Renal pelvis (tissue), 4 donors: Measurements from ENCODE around the gene ATP13A2. TPM values are rescaled to one million over a fixed set of nuclear protein-coding genes. Genes with fewer than 3 reads are reported as not detected.
"Not testable (repeated sequence)": the region's sequence is repeated elsewhere in the genome, so short reads cannot be mapped to it uniquely, and the experiment has no call there.

Experiments
- DNase-seq: peaks from one replicate; pipeline ENCODE4 v3.0.0-alpha.2; 2013
- polyA plus RNA-seq, 3 donors: library from polyadenylated mRNA; unstranded; fragments of 120-200 nt; gene quantifications; one replicate each; pipeline ENCODE4 v1.2.1, GENCODE V29; 2013; ENCODE audit not compliant: insufficient read length in 3 of 3

The ATP13A2 gene
- polyA plus RNA-seq, 3 donors = 32.3 to 46.7 (median 33.1) TPM

DNA sequence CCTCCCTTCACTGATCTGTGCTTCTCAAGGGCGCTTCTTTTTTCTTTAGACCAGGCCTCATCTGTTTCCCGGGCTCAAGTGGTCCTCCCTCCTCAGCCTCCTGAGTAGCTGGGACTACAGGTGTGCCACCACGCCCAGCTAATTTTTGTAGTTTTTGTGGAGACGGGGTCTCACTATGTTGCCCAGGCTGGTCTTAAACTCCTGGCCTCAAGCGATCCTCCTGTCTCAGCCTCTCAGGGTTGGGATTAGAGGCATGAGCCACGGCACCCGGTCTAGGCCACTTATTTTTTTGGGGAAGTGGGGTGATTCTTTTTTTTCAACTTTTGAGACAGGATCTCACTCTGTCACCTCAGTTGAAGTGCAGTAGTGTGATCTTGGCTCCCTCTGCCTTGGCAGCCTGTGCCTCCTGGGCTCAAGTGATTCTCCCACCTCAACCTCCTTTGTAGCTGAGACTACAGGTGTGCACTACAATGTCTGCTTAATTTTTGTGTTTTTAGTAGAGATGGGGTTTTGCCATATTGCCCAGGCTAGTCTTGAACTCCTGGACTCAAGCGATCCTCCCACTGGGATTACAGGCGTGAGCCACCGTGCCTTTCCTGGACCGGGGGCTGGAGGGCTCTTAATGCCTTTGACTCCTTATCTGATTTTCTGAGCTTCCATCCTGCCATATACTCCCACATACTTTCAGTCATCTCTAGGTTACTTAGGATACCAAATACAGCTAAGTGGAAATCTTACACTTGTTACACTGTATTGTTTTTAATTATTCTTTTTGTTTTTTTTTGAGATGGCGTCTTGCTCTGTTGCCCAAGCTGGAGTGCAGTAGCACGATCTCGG is 50.2 kb downstream of the ATP13A2 start:
- DNase-seq = no peak

DNA sequence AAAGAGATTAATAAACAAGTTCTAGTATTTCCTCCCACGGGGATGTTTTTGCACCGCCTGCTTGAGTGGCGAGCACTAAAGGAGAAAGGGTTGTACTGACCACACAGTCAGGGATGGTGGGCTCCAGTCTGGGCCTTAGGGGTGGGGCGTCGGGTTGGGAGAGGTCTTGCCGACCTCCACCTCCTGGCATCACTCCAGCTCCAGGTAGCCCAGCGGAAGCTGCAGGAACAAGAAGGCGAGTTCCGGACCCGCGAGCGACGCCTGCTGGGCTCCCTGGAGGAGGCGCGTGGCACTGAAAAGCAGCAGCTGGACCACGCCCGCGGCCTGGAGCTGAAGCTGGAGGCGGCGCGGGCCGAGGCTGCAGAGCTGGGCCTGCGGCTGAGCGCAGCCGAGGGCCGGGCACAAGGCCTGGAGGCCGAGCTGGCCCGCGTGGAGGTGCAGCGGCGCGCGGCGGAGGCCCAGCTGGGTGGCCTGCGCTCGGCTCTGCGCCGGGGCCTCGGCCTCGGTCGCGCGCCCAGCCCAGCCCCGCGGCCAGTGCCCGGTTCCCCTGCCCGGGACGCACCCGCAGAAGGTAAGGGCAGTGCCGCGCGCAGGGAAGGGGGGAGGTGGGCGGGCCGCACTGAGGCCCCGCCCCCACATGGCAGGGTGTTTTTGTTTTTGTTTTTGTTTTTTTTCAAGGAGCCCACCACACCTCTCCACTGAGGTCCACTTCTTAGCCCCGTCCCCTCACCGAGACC is 51.0 kb downstream of the ATP13A2 start:
- DNase-seq = peak; percentile 82

DNA sequence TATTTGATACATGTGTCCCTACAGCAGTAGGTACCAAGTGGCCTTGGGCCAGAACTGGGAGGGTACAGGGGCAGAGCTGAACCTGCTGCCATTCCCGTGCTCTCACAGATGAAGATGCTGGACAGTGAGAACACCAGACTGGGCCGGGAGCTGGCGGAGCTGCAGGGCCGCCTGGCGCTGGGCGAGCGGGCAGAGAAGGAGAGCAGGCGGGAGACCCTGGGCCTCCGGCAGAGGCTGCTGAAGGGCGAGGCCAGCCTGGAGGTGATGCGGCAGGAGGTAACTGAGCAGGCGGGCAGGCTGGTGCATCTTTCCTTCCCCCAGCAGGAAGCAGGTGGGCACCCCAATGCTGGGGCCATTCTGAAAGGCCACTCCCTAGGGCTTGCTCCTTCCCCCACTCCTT is 53.3 kb downstream of the ATP13A2 start:
- DNase-seq = no peak

DNA sequence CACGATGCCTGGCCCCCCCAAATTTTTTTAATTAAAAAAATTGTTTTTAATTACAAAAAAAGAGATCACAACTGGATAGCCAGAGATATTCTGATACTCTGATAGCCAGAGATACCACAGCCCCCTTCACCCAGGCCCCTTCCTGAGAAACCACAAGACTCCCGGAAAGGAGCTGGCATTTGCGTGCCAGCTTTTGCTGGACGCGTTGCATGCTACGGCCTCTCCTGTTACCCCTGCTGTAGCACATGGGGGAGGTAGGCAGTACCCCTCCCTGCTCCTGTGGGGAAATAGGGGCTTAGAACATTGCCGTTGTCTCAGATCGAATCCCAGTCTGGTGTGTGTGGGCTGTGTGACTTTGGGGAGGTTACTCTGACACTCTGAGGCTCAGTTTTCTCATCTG is 54.0 kb downstream of the ATP13A2 start:
- no peak for DNase-seq

DNA sequence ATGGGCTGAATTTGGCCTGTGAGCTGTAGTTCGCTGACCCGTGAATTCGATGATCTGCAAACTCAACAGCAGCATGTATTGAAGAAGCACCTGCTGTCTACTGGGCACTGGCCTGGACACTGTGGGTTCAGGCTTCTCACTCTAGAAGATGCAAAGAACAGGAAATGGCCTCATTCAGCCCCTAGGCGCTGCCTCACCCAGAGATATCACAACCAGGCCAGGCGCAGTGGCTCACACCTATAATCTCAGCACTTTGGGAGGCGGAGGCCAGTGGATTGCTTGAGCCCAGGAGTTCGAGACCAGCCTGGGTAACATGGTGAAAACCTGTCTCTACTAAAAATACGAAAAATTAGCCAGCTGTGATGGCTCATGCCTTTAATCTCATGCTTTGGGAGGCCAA is 55.0 kb downstream of the ATP13A2 start:
- DNase-seq = no peak

DNA sequence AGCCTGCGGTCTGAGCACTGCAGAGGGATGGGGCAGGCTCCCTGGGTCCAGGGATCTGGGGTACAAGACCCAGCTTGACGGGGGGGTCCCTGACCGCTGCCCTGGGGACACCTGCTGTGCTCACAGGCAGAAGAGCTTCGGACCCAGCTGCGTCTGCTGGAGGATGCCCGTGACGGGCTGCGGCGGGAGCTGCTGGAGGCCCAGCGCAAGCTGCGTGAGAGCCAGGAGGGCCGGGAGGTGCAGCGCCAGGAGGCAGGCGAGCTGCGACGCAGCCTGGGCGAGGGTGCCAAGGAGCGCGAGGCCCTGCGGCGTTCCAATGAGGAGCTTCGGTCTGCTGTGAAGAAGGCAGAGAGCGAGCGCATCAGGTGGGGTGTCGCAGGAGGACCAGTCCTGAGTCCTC is 56.5 kb downstream of the ATP13A2 start:
- DNase-seq = no peak

DNA sequence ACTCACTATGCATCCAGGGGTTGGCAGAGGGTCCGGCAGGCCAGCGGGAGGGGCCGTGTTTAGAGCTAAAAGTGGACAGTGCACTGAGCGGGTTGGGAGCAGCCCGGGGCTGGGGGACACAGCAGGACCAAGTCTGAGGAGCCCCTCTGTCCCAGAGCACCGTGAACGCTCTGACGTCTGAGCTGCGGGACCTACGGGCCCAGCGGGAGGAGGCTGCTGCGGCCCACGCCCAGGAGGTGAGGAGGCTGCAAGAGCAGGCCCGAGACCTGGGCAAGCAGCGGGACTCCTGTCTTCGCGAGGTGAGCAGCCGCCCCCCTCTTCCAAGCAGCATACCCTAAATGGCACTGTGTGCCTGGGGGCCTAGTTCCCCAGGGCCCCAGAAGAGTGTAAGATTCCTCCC is 57.1 kb downstream of the ATP13A2 start:
- DNase-seq = no peak

DNA sequence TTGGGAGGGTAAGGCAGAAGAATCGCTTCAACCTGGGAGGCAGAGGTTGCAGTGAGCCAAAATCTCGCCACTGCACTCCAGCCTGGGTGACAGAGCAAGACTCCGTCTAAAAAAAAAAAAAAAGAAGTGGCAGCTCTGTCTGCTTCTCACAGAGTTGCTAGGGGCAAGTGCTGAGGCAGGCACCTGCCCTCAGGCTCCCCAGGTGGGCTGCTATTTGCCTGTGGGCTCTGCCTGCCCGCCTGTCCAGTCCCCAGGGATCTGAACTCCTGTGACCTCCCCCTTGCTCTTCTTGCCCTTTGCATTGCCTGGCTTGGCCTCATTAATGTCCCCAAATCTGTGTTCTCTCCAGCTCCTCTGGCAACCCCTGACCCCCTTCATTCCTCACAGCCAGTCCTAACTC is 59.4 kb downstream of the ATP13A2 start:
- DNase-seq = not testable (repeated sequence)

DNA sequence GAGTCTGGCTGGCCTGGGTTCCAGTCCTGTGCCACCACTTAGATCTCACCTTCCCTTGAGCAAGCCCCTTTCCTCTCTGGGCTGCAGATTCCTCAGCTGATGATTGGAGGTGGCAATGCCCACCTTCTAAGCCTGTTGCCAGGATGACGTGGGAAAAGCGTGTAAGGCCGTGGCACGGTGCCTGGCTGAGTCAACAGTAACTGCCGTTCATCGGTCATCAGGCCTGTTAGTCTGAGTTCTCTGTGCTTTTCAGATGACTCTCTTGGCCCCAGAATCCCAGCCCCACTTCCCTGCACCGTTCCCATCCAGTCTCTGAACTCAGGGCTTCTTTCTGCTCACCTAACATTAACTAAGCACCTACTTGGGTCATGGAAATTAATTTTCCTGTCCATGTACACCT is 62.7 kb downstream of the ATP13A2 start:
- not testable (repeated sequence) for DNase-seq

DNA sequence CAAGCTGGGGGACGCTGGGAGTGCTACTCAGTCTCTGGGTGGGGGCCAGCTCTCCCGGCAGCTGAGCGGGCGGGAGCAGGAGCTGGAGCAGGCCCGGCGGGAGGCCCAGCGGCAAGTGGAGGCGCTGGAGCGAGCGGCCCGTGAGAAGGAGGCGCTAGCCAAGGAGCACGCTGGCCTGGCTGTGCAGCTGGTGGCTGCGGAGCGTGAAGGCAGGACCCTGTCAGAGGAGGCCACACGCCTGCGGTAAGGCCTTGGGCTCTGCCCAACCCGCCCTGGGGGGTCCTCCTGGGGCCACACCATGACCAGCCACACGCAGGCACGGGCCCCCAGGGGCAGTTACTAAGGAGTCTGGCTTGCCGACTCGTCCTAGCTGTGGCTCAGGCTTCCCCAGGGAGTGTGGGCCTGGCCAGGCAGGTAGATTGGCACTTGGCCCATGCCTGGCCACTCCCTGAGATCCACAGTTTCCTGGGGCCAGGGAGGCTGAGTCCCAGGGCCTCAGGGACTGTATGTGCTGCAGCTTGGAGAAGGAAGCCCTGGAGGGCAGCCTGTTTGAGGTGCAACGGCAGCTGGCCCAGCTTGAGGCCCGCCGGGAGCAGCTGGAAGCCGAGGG is 63.3 kb downstream of the ATP13A2 start:
- peak; percentile 34 for DNase-seq

DNA sequence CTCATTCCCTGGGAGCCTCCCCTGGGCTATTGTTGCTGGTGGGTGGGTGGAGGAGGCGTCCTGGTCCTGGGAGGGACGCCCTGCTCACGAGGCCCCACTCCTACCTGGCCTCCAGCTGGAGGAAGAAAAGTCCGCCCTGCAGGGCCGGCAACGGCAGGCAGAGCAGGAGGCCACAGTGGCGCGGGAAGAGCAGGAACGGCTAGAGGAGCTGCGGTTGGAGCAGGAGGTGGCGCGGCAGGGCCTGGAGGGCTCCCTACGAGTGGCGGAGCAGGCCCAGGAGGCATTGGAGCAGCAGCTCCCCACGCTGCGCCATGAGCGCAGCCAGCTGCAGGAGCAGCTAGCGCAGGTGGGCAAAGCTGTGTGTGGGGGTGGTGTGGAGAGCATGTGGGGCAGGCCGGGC is 65.1 kb downstream of the ATP13A2 start:
- no peak for DNase-seq

DNA sequence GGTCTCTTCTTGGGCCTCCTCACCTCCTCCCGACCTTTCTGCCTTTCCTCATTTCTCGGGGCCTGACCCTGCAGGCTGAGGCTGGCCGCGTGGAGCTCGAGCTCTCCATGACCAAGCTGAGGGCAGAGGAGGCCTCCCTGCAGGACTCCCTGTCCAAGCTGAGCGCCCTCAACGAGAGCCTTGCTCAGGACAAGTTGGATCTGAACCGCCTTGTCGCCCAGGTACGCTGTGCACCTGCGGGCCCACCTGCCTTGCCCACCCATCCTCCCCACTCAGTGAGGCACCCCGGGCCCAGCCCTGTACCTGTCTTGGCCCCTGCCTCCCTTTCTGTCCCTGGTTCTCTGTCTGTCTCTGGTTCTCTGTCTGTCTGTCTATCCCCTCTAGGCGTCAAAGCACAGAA is 65.5 kb downstream of the ATP13A2 start:
- DNase-seq = not testable (repeated sequence)

DNA sequence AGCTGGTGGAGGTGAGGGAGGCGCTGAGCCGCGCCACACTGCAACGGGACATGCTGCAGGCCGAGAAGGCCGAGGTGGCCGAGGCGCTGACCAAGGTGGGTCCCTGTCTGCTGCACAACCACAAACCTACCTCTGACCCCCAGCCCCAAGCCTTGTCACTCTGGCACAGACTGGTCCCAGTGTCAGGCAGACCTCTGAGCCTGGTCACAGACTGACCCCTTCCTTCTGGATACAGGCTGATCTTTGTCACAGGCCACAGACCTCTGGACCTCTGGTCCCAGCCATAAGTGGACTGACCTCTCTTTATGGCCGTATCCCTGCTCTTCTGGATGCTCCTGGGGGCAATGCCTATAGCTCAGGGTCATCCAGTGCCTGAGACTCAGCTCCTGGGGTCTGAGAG is 66.2 kb downstream of the ATP13A2 start:
- DNase-seq = not testable (repeated sequence)

DNA sequence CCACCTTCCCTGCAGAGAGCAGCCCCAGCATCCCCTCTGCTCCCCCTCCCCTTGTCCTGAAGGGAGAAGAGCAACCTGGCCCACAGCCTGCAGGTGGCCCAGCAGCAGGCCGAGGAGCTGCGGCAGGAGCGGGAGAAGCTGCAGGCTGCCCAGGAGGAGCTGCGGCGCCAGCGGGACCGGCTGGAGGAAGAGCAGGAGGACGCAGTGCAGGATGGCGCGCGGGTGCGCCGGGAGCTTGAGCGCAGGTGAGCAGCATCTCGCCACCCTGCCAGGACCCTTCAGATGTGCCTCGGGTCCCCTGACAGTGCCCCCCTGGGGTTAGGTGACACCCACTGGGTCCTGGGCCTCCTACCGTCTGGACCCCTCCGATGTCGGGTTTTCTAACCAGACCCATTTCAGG is 67.7 kb downstream of the ATP13A2 start:
- DNase-seq = no peak

DNA sequence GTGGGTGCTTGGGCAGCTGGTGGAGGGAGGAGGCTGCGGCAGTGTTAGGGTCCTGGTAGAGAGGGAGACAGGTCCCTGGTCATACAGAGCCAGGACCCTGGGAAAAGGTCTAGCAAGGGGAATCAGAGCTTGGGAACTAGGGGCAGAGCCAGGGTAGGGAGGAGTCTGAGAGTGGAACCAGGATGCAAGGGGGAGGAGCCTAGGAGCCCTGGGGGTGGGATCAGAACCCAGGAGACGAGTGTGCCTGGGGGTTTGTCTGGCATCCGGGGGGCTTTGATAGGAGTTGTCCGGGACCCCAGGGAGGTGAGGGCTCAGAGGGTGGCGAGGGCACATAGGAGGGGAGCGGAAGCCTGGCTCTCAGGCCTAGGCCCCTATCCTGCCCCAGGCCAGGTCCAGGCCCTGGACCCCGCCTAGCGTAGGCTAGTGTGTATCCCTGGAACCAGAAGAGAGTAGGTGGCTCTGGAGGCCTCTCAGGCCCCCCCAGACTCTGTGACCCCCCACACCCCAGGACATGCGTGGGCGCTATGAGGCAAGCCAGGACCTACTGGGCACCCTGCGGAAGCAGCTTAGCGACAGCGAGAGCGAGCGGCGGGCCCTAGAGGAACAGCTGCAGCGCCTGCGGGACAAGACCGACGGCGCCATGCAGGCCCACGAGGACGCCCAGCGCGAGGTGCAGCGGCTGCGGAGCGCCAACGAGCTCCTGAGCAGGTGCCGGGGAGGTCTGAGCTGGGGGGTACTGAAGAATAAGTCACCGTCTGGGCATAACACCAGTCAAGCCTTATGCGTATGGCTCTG is 72.1 kb downstream of the ATP13A2 start:
- DNase-seq = not testable (repeated sequence)

DNA sequence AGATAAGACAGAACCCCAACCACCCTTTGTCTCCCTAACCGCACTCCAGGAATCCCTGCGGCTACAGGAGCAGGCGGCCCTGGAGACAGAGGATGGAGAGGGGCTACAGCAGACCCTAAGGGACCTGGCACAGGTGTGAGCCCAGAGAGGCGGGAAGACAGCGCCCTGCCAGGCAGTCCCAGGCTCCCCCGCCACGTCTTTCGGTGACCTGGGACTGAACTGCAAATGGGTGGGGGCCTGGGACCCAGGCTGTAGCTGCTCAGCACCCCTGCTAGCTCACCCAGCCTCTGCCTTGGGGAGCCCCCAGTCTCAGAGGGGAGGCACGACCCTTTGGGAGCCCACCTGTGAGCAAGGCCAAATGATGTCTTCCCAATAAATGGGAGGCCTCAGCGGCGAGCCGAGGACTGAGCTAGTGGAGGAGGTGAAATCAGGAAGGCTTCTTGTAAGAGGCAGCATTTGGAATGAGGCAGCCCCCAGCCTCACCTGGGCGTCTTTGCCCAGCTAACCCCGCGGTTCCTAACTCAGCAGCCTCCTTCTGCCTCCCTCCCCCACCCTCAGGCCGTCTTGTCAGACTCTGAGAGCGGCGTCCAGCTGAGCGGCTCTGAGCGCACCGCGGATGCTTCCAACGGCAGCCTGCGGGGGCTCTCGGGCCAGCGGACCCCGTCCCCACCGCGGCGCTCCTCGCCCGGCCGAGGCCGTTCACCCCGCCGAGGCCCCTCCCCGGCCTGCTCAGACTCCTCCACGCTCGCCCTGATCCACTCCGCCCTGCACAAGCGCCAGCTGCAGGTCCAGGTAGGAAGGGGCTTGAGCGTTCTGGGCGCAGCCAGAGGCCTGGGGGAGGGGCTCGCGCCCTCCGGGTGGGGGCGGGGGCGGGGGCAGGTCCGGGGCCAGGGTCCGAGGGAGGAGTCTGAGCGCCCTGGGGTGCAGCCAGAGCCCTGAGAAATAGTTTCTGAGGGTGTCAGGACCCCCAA is 73.1 kb downstream of the ATP13A2 start:
- no peak for DNase-seq

DNA sequence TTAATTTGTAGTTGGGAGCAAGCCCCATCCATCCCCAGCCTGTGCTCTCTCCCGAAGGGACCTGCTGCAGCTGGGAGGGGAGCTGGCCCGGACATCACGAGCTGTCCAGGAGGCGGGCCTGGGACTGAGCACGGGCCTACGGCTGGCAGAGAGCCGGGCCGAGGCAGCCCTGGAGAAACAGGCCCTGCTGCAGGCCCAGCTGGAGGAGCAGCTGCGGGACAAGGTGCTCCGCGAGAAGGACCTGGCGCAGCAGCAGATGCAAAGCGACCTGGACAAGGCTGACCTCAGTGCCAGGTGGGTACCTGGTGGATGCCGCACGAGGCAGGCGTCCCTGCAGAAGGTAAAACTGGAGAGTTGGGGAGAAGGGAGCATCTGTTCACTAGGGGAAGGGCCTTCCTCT is 75.1 kb downstream of the ATP13A2 start:
- not testable (repeated sequence) for DNase-seq
